SU-DHL-6 (cell line): ENCODE measurements around the gene AP3D1.

Experiments
- CTCF ChIP-seq: fragments of 200-600 bp; sonication (generic); IDR thresholded peaks from one replicate; pipeline ENCODE4 v1.5.1; 2017; ENCODE audit warnings: antibody characterized with exemption, mild to moderate bottlenecking, low read length, moderate library complexity; ENCODE audit not compliant: insufficient read depth, poor library complexity, severe bottlenecking
- EZH2phosphoT487 ChIP-seq: fragments of 200-600 bp; sonication (generic), shearing (Covaris generic); conservative IDR thresholded peaks from 2 replicates; pipeline ENCODE4 v1.6.1; 2018; ENCODE audit warnings: mild to moderate bottlenecking, antibody characterized with exemption, low read length, moderate library complexity, mixed read lengths

- TF ChIP-seq CTCF (no peak), EZH2phosphoT487 (no peak)
Measured at GRCh38 chr19:2140138-2140569, 11.2 kb downstream of the AP3D1 start.
